ENCODE measurements around the gene ARHGAP22.

ARHGAP22 gene

GRCh38 chr10:48453451-48454301, 151.2 kb downstream of the ARHGAP22 start:
- H3K4me3 ChIP-seq (replicated peaks; ENCODE audit: insufficient read depth, low read length), result no peak overlapping the region
- DNase-seq (ENCODE audit: low read depth in 1 of 2, low spot score in 1 of 2), result no peak
- TF ChIP-seq REST (IDR thresholded peaks at IDR 0.05; ENCODE audit: insufficient replicate concordance, low read depth), result no peak
- no peak for TF ChIP-seq SPI1 (IDR thresholded peaks at IDR 0.05; ENCODE audit: borderline replicate concordance, low read depth)
- no peak for TF ChIP-seq GABPA (IDR thresholded peaks at IDR 0.05; ENCODE audit: low read depth)
- no peak for TF ChIP-seq POLR2AphosphoS5 (IDR thresholded peaks at IDR 0.05; ENCODE audit: low read depth)
- no peak for TF ChIP-seq CTCF (IDR thresholded peaks at IDR 0.05; ENCODE audit: insufficient read depth, low read length)
- H3K27me3 ChIP-seq (ENCODE audit: insufficient read depth, poor library complexity, severe bottlenecking), result no peaks in the 10 kb centered on the region
- no peak overlapping the region for H3K27ac ChIP-seq (replicated peaks)

GRCh38 chr10:48452879-48453412, 151.9 kb downstream of the ARHGAP22 start:
- H3K4me3 ChIP-seq (replicated peaks; ENCODE audit: insufficient read depth, low read length), result no peak overlapping the region
- no peak overlapping the region for H3K27ac ChIP-seq (replicated peaks)
- DNase-seq (ENCODE audit: low read depth in 1 of 2, low spot score in 1 of 2), result no peak
- no peaks in the 10 kb centered on the region for H3K27me3 ChIP-seq (ENCODE audit: insufficient read depth, poor library complexity, severe bottlenecking)
- no peak for TF ChIP-seq SPI1 (IDR thresholded peaks at IDR 0.05; ENCODE audit: borderline replicate concordance, low read depth)
- TF ChIP-seq REST (IDR thresholded peaks at IDR 0.05; ENCODE audit: insufficient replicate concordance, low read depth), result no peak
- no peak for TF ChIP-seq GABPA (IDR thresholded peaks at IDR 0.05; ENCODE audit: low read depth)
- TF ChIP-seq CTCF (IDR thresholded peaks at IDR 0.05; ENCODE audit: insufficient read depth, low read length), result no peak
- no peak for TF ChIP-seq POLR2AphosphoS5 (IDR thresholded peaks at IDR 0.05; ENCODE audit: low read depth)

- Histone ChIP-seq H3K27me3 (ENCODE audit: insufficient read depth, poor library complexity, severe bottlenecking) (no peaks in the 10 kb centered on the region), H3K4me3 (replicated peaks; ENCODE audit: insufficient read depth, low read length) (no peak overlapping the region), H3K27ac (replicated peaks) (no peak overlapping the region)
- TF ChIP-seq POLR2AphosphoS5 (IDR thresholded peaks at IDR 0.05; ENCODE audit: low read depth) (no peak), REST (IDR thresholded peaks at IDR 0.05; ENCODE audit: insufficient replicate concordance, low read depth) (no peak), SPI1 (IDR thresholded peaks at IDR 0.05; ENCODE audit: borderline replicate concordance, low read depth) (no peak), GABPA (IDR thresholded peaks at IDR 0.05; ENCODE audit: low read depth) (no peak), CTCF (IDR thresholded peaks at IDR 0.05; ENCODE audit: insufficient read depth, low read length) (no peak)
- DNase-seq (ENCODE audit: low read depth in 1 of 2, low spot score in 1 of 2), result no peak
These were observed 152.6 kb downstream of the ARHGAP22 start for GRCh38 chr10:48451969-48452878.
